Measurements from ENCODE around the gene RAB37. TPM values are rescaled to one million over a fixed set of nuclear protein-coding genes. Genes with fewer than 3 reads are reported as not detected.
A peak's percentile ranks its signal among the peaks of the same experiment; 100 is the strongest.

RAB37 gene
- total RNA-seq, 1 donor = not detected

DNA sequence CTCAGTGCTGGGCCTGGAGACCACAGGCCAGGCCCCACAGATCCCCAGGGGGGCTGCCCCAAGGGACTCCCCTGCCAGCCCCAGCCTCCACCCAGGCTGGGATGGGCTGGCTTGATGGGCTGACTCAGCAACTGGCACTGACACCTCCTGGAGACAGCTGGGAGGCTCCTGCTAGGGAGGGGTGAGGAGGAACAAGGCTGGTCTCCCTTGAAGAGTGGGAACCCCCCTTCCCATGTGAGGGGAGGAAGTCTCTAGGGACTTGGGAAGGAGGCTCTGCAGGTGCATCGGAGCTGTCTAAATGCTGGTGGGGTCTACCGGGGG lies 21.8 kb downstream of the RAB37 start:
- no peak overlapping the region for H3K4me3 ChIP-seq (ENCODE audit: low read depth, low read length)
- no peak for TF ChIP-seq CTCF (IDR thresholded peaks at IDR 0.05; ENCODE audit: insufficient read depth, low read depth, low read length)
- no peak for DNase-seq (ENCODE audit: low read depth)

DNA sequence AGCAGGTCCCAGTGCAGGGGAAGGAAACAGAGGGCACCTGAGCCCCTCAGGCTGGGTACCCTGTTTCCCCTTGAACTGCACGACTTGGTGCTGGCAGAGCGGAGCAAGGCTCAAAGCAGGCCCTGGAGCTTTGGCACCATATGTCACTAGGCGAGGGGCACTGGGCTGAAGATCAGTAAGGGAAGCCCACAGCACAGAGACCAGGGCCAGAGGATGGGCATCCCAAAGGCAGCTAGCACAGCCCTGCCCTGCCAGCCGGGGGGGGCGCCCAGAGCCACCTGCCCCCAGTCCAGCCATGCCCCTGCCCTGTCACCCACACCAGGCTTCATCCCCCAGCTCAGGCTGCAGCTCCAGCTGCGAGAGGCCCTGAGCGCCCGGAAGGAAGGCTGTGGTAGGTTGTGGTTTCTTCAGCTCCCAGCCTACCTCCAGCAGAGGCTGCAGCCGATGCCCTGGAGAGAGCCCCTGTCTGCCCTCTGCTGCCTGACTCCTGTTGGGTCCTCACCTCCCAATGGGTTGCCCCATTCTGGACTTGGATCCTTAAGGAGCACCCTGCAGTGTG lies 22.3 kb downstream of the RAB37 start:
- no peak for DNase-seq (ENCODE audit: low read depth)
- no peak overlapping the region for H3K4me3 ChIP-seq (ENCODE audit: low read depth, low read length)
- peak; percentile 5 for TF ChIP-seq CTCF (IDR thresholded peaks at IDR 0.05; ENCODE audit: insufficient read depth, low read depth, low read length)

DNA sequence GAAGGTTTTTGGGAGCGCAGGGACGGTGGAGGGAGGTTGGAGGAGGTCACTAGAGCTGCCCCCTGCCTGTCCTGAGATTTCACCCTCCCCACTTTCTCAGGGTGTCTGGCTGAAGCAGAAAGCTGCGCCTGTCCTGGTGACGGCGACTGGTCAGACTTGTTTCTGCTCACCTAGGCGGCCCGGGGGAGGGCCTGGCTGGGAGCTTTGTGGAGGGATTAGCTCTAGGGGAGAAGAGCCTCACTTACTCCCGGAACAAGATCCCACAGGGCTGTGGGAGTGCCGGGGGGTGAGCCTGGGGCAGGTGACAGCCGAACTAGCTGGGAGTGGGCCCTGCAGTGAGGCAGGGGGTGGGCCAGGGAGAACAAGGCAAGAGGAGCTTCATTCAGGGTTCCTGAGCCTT lies 22.9 kb downstream of the RAB37 start:
- TF ChIP-seq CTCF (IDR thresholded peaks at IDR 0.05; ENCODE audit: insufficient read depth, low read depth, low read length) = no peak
- no peak for DNase-seq (ENCODE audit: low read depth)
- H3K4me3 ChIP-seq (ENCODE audit: low read depth, low read length) = no peak overlapping the region

DNA sequence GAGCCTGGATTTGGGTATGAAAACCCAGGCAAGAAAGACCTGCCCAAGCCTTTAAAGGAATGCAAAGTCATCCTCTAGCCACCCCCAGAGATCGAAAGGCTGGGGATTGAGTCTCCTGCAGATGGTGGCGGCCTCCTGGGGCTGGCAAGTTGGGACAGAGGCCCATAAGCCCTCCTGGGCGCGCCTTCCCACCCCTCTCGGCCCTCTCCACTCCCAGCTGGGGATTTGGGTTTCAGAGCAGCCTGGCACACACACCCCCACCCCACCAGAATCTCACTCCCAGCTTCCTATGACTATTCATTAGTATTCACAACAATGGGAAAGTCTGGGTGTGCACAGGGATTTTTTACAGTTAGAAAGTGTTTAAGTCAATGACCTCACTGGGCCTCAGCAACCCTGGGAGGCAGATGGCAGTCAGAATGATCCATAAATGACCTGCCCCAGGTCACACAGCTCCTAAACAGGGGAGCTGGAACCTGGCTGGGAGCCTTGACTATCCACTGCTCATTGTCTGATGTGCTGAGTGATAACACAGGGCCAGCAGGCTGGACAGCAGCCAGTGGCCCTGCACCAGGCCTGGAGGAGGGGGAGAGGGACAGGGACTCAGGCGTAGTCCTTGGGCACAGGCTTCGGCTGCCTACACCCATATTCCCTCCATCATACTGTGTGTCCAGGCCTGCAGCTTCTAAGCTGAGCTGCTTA lies 23.5 kb downstream of the RAB37 start:
- no peak overlapping the region for H3K4me3 ChIP-seq (ENCODE audit: low read depth, low read length)
- DNase-seq (ENCODE audit: low read depth) = no peak
- TF ChIP-seq CTCF (IDR thresholded peaks at IDR 0.05; ENCODE audit: insufficient read depth, low read depth, low read length) = no peak

- no peak overlapping the region for H3K4me3 ChIP-seq (ENCODE audit: low read depth, low read length)
- TF ChIP-seq CTCF (IDR thresholded peaks at IDR 0.05; ENCODE audit: insufficient read depth, low read depth, low read length) = no peak
- no peak for DNase-seq (ENCODE audit: low read depth)
Measured at GRCh38 chr17:74761419-74761818, 24.4 kb downstream of the RAB37 start.

DNA sequence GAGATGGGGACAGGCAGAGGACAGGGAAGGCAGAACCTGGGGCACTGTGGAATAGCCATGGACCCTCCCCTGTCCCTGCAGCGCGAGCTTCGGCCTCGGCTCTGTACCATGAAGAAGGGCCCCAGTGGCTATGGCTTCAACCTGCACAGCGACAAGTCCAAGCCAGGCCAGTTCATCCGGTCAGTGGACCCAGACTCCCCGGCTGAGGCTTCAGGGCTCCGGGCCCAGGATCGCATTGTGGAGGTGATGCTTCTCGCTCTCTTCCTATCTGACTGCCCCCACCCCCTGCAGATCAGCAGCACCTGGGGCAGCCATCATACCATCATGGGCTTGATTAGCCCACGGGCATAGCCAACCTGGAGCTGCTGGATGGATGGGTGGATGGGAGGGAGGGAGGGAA lies 24.9 kb downstream of the RAB37 start:
- TF ChIP-seq CTCF (IDR thresholded peaks at IDR 0.05; ENCODE audit: insufficient read depth, low read depth, low read length) = no peak
- no peak for DNase-seq (ENCODE audit: low read depth)
- H3K4me3 ChIP-seq (ENCODE audit: low read depth, low read length) = no peak overlapping the region

Data from fibroblast of villous mesenchyme (primary cell).